ENCODE data around the gene SLC6A17. TPM values are rescaled to one million over a fixed set of nuclear protein-coding genes. Genes with fewer than 3 reads are reported as not detected.

SLC6A17 gene
- total RNA-seq, 1 experiment from 2014 or later, result 0.17 TPM

GRCh38 chr1:110243574-110243973 lies 93.3 kb downstream of the SLC6A17 start:
- WGBS (ENCODE audit: extremely low coverage, insufficient read length, low lambda C conversion rate), result no CpG with 5 or more reads among the region's 9 CpGs
- Mint-ChIP-seq H3K4me1 (peaks cover 30 to 41% of the 10 kb centered on the region in 2 experiments), H3K4me3 (no peak overlapping the region), H3K36me3 (ENCODE audit: insufficient read depth in 1 of 3, low read depth in 3 of 3) (no peaks in the 10 kb centered on the region; a peak in 1 of 7 replicates), H3K27me3 (ENCODE audit: low read depth) (peaks cover 28% of the 10 kb centered on the region), H3K9me3 (no peaks in the 10 kb centered on the region), H3K27ac (peak overlapping the region in 1 of 3 experiments; percentile 81; a peak in 1 of 7 replicates)
- no peak overlapping the region for H4K8ac ChIP-seq (replicated peaks; ENCODE audit: insufficient read length, low read depth, low read length)
- DNase-seq, result no peak
- no peak overlapping the region for H3K18ac ChIP-seq (ENCODE audit: insufficient read length, low read depth, low read length)
- H3K79me2 ChIP-seq (ENCODE audit: insufficient read depth, low read length), result no peaks in the 10 kb centered on the region
- peaks cover 15% of the 10 kb centered on the region for H3K4me1 ChIP-seq (ENCODE audit: insufficient read depth, low read length)
- no peaks in the 10 kb centered on the region for H3K23me2 ChIP-seq (ENCODE audit: insufficient read length, low read depth, low read length, poor library complexity, severe bottlenecking)
- no peaks in the 10 kb centered on the region for H3K9me3 ChIP-seq (ENCODE audit: control insufficient read depth, low read depth, low read length)
- no peak overlapping the region for H2AFZ ChIP-seq (ENCODE audit: low read length)
- no peak overlapping the region for H2BK20ac ChIP-seq (ENCODE audit: low read depth, low read length, poor library complexity, severe bottlenecking)
- no peaks in the 10 kb centered on the region for H4K20me1 ChIP-seq (ENCODE audit: control insufficient read depth, insufficient read depth, insufficient read length)
- peak overlapping the region; percentile 20; the same call in 1 of the 2 replicates for H3K14ac ChIP-seq (ENCODE audit: insufficient read depth, low read length)
- H4K5ac ChIP-seq (ENCODE audit: insufficient read length, low read depth, low read length), result no peak overlapping the region
- H2BK5ac ChIP-seq (ENCODE audit: insufficient read length, low read length), result no peak overlapping the region
- H3K23ac ChIP-seq (ENCODE audit: insufficient read length, low read depth, low read length), result no peak overlapping the region
- no peak overlapping the region for H2BK15ac ChIP-seq (ENCODE audit: low read depth, low read length)
- H2BK120ac ChIP-seq (ENCODE audit: low read depth, low read length, poor library complexity, severe bottlenecking), result no peak overlapping the region
- H3K4ac ChIP-seq (ENCODE audit: low read depth, low read length), result no peak overlapping the region
- no peak overlapping the region for H4K91ac ChIP-seq (ENCODE audit: insufficient read length, low read depth, low read length)
- H2AK5ac ChIP-seq (ENCODE audit: insufficient read length, low read length), result no peak overlapping the region
- no peak for TF ChIP-seq CTCF (conservative IDR thresholded peaks at IDR 0.05)
- no peaks in the 10 kb centered on the region for H3K27me3 ChIP-seq (ENCODE audit: insufficient read depth, low read length)
- H3T11ph ChIP-seq (ENCODE audit: low read length), result no peak overlapping the region
- no peak overlapping the region for H3K9ac ChIP-seq (ENCODE audit: extremely low read depth, insufficient read length, low read length)
- H3K56ac ChIP-seq (ENCODE audit: insufficient read length, low read depth, low read length), result no peak overlapping the region
- H3K79me1 ChIP-seq (ENCODE audit: insufficient read depth, low read depth, low read length, poor library complexity, severe bottlenecking), result no peaks in the 10 kb centered on the region
- no peak overlapping the region for H3K4me2 ChIP-seq (ENCODE audit: insufficient read depth, insufficient read length, low read length)
- no peak overlapping the region for H3K27ac ChIP-seq (ENCODE audit: insufficient read length, low read depth, low read length)
- no peak overlapping the region for H2BK12ac ChIP-seq (ENCODE audit: insufficient read length, low read depth, low read length)

All from H9 (cell line).